A673 (cell line): ENCODE measurements around the gene MAOA. TPM values are rescaled to one million over a fixed set of nuclear protein-coding genes. Genes with fewer than 3 reads are reported as not detected.

Source experiments
- BruUV-seq: library from RNA; stranded (reverse); fragments of 400-500 nt; replicated peaks from 2 replicates; lab custom pipeline; 2021; lab: Mats Ljungman, UMichigan
- CTCF ChIA-PET: fragments of 300-600 bp; sonication (Branson Sonifier 250); formaldehyde crosslinking; loops from one replicate; lab custom pipeline; 2022; ENCODE audit warnings: antibody characterized with exemption; lab: Charles Lee
- POLR2A ChIA-PET: fragments of 300-600 bp; sonication (Branson Sonifier 250); formaldehyde crosslinking; loops from one replicate; lab custom pipeline; 2022; ENCODE audit warnings: antibody characterized with exemption; ENCODE audit not compliant: low non-redundant PET; lab: Charles Lee
- DNase-seq: peaks from one replicate; pipeline ENCODE4 v3.0.0-alpha.2; 2015; ENCODE audit warnings: low spot score
- H3K27ac ChIP-seq: fragments of 200-600 bp; sonication (generic); 2 replicates; pipeline ENCODE4 v1.5.1; 2016; ENCODE audit warnings: mixed run types, low read depth, mild to moderate bottlenecking, mixed read lengths, antibody characterized with exemption, low read length; ENCODE audit not compliant: poor library complexity, severe bottlenecking
- H3K27me3 ChIP-seq: fragments of 200-600 bp; sonication (generic); replicated peaks from 2 replicates; pipeline ENCODE4 v1.6.1; 2017; ENCODE audit warnings: mixed run types, low read depth, mild to moderate bottlenecking, mixed read lengths, antibody characterized with exemption, low read length; ENCODE audit not compliant: insufficient read depth, poor library complexity
- H3K36me3 ChIP-seq: fragments of 200-600 bp; sonication (generic); 2 replicates; pipeline ENCODE4 v1.6.1; 2016; ENCODE audit warnings: mixed run types, mild to moderate bottlenecking, mixed read lengths, antibody characterized with exemption, low read length; ENCODE audit not compliant: insufficient read depth, poor library complexity, severe bottlenecking
- H3K4me1 ChIP-seq: fragments of 200-600 bp; sonication (generic); 2 replicates; pipeline ENCODE4 v1.6.1; 2017; ENCODE audit warnings: mixed run types, mild to moderate bottlenecking, mixed read lengths, antibody characterized with exemption, low read length; ENCODE audit not compliant: insufficient read depth, poor library complexity, severe bottlenecking
- H3K4me3 ChIP-seq: fragments of 200-600 bp; sonication (generic); 2 replicates; pipeline ENCODE4 v1.5.1; 2016; ENCODE audit warnings: low read depth, mixed run types, mild to moderate bottlenecking, mixed read lengths, low read length; ENCODE audit not compliant: poor library complexity, severe bottlenecking
- H3K9me3 ChIP-seq: fragments of 200-600 bp; sonication (generic); 2 replicates; pipeline ENCODE4 v1.6.1; 2016; ENCODE audit warnings: mixed run types, low read depth, mild to moderate bottlenecking, mixed read lengths, antibody characterized with exemption, low read length; ENCODE audit not compliant: poor library complexity, severe bottlenecking
- CTCF ChIP-seq: fragments of 300-800, 200-600 bp; sonication (generic); conservative IDR thresholded peaks from 2 replicates; pipeline ENCODE4 v1.5.1; 2017; ENCODE audit warnings: low read depth, mild to moderate bottlenecking, antibody characterized with exemption, low read length, moderate library complexity, mixed read lengths
- EZH2 ChIP-seq: fragments of 200-600 bp; sonication (generic); IDR thresholded peaks from 2 replicates; pipeline ENCODE4 v1.6.1; 2017; ENCODE audit warnings: borderline replicate concordance, low read depth, mild to moderate bottlenecking, mixed read lengths, antibody characterized with exemption, low read length; ENCODE audit not compliant: poor library complexity, severe bottlenecking
- intact Hi-C: fragments of 100-400 bp; cut with micrococcal nuclease; formaldehyde crosslinking; loops from one replicate; pipeline ENCODE4 v1.10.0; 2022; ENCODE audit not compliant: unreplicated experiment
- total RNA-seq: library from RNA; stranded (reverse); gene quantifications from 2 replicates; pipeline ENCODE4 v1.2.3, GENCODE V29; 2021

Gene MAOA
- total RNA-seq, 1 experiment from 2014 or later = 6.1 TPM

GRCh38 chrX:43702079-43702524, 46.0 kb downstream of the MAOA start:
- ChIA-PET CTCF (no interaction called here), POLR2A (no interaction called here)
- Histone ChIP-seq H3K27me3 (no peaks in the 10 kb centered on the region), H3K4me1 (no peaks in the 10 kb centered on the region), H3K27ac (no peak overlapping the region), H3K4me3 (no peak overlapping the region), H3K9me3 (no peaks in the 10 kb centered on the region), H3K36me3 (no peaks in the 10 kb centered on the region)
- DNase-seq = no peak
- no TSS peak for BruUV-seq
- TF ChIP-seq CTCF (no peak), EZH2 (no peak)
- intact Hi-C loops = no loop called here

GRCh38 chrX:43702660-43703059, 46.6 kb downstream of the MAOA start:
- H3K27me3 ChIP-seq = no peaks in the 10 kb centered on the region
- intact Hi-C loops = no loop called here
- H3K27ac ChIP-seq = no peak overlapping the region
- H3K36me3 ChIP-seq = no peaks in the 10 kb centered on the region
- TF ChIP-seq CTCF (no peak), EZH2 (no peak)
- no peak overlapping the region for H3K4me3 ChIP-seq
- no peaks in the 10 kb centered on the region for H3K4me1 ChIP-seq
- CTCF ChIA-PET = no interaction called here
- POLR2A ChIA-PET = no interaction called here
- no peaks in the 10 kb centered on the region for H3K9me3 ChIP-seq
- no TSS peak for BruUV-seq
- no peak for DNase-seq

GRCh38 chrX:43703211-43703791, 47.2 kb downstream of the MAOA start:
- Histone ChIP-seq H3K36me3 (no peaks in the 10 kb centered on the region), H3K4me1 (peaks cover 6% of the 10 kb centered on the region), H3K4me3 (no peak overlapping the region), H3K27me3 (no peaks in the 10 kb centered on the region), H3K27ac (no peak overlapping the region), H3K9me3 (no peaks in the 10 kb centered on the region)
- TF ChIP-seq CTCF (no peak), EZH2 (no peak)
- POLR2A ChIA-PET = no interaction called here
- intact Hi-C loops = no loop called here
- peak; percentile 21 for DNase-seq
- BruUV-seq = no TSS peak
- CTCF ChIA-PET = no interaction called here
